ENCODE data around the gene SYTL3.

- no peak for TF ChIP-seq CTCF (IDR thresholded peaks at IDR 0.05)
- no peak for TF ChIP-seq POLR2A (IDR thresholded peaks at IDR 0.05)
Measured at GRCh38 chr6:158697811-158698210, 48.0 kb downstream of the SYTL3 start.
